Neural progenitor cell (in vitro differentiated cells): Measurements from ENCODE around the gene PRF1.

Experiments
- EZH2 ChIP-seq: fragments of 200-600 bp; sonication (generic); IDR thresholded peaks from 2 replicates; pipeline ENCODE4 v1.6.1; 2017; ENCODE audit warnings: antibody characterized with exemption, mild to moderate bottlenecking, moderate library complexity
- EZH2phosphoT487 ChIP-seq: fragments of 200-600 bp; sonication (generic); IDR thresholded peaks from 2 replicates; pipeline ENCODE4 v1.6.1; 2017; ENCODE audit warnings: antibody characterized with exemption
- TF ChIP-seq, protein P1 (sequence below): fragments of 200-600 bp; sonication (generic); IDR thresholded peaks from 2 replicates; pipeline ENCODE4 v1.5.1; 2017; ENCODE audit warnings: antibody characterized with exemption, mild to moderate bottlenecking

DNA sequence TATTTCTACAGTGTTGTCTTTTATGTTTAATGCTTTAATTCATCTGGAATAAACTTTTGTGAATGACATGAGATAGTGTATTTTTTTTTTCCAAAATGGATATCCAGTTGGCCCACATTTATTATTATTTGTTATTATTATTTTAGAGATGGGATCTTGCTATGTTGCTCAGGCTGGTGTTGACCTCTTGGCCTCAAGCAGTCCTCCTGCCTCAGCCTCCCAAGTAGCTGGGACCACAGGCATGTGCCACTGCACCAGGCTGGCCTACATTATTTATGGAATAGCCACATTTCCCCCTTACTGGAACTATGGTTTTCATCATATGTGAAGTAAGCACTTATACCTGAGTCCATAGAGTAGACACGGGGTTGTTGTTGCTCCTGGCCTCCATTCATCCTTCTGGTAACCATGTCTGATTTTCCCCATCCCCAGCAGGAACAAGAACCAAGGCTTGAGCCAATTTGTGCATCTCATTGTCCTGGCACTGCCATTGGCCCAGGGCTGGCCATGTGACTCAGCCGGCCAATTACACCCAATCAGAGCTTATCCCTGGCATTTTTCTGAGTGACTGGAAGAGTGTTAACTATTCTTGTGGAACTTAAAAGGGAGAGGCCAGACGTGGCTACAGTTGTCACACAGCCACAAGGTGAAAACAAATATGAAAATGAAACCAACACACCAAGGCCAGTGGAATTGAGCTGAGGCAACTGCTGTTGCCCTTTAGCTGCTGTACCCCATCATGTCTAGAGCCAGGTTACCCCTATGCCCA is 23.1 kb downstream of the PRF1 start:
- TF ChIP-seq, protein P1, sequence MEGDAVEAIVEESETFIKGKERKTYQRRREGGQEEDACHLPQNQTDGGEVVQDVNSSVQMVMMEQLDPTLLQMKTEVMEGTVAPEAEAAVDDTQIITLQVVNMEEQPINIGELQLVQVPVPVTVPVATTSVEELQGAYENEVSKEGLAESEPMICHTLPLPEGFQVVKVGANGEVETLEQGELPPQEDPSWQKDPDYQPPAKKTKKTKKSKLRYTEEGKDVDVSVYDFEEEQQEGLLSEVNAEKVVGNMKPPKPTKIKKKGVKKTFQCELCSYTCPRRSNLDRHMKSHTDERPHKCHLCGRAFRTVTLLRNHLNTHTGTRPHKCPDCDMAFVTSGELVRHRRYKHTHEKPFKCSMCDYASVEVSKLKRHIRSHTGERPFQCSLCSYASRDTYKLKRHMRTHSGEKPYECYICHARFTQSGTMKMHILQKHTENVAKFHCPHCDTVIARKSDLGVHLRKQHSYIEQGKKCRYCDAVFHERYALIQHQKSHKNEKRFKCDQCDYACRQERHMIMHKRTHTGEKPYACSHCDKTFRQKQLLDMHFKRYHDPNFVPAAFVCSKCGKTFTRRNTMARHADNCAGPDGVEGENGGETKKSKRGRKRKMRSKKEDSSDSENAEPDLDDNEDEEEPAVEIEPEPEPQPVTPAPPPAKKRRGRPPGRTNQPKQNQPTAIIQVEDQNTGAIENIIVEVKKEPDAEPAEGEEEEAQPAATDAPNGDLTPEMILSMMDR: no peak
- TF ChIP-seq EZH2phosphoT487 (no peak), EZH2 (no peak)
